ENCODE results near the gene RCC1. TPM values are rescaled to one million over a fixed set of nuclear protein-coding genes. Genes with fewer than 3 reads are reported as not detected.

RCC1 gene
- total and polyA plus RNA-seq, 2 donors (not counting 3 experiments of a cell fraction or from before 2014, with no cell fraction given): 37.1 to 77.7 TPM

GRCh38 chr1:28537457-28538199 is 31.8 kb downstream of the RCC1 start:
- ChIA-PET POLR2A (no interaction called here), CTCF (interaction anchor here (1.5 kb wide), 1 partner anchor 65 kb away, joined by 4 read pairs; no protein-coding TSS in a partner anchor)
- H3K36me3 ChIP-seq (ENCODE audit: control insufficient read depth in 2 of 2, extremely low read depth in 1 of 2, insufficient read depth in 2 of 2, low read length in 2 of 2): peaks cover 15 to 22% of the 10 kb centered on the region in 2 experiments
- dilution Hi-C loops (cut with MboI; ENCODE audit: extremely low pct_ligation_motif_present, low sequenced_read_pairs) (no loop called here), intact Hi-C loops (cut with micrococcal nuclease) (no loop called here)
- no peaks in the 10 kb centered on the region for H4K20me1 ChIP-seq (replicated peaks; ENCODE audit: control insufficient read depth, extremely low read depth, insufficient read depth, low read length)
- H3K79me2 ChIP-seq (ENCODE audit: control insufficient read depth, insufficient read depth, low read length): no peaks in the 10 kb centered on the region
- no peak overlapping the region for H3K9ac ChIP-seq (replicated peaks; ENCODE audit: extremely low read depth, insufficient read depth, low read length)
- no peak overlapping the region for H2AFZ ChIP-seq (ENCODE audit: low read depth, low read length)
- H3K4me2 ChIP-seq (ENCODE audit: insufficient read depth, low read length): no peak overlapping the region
- no peaks in the 10 kb centered on the region for H3K27me3 ChIP-seq (ENCODE audit: control insufficient read depth in 2 of 2, insufficient read depth in 2 of 2, low read length in 2 of 2)
- H3K27ac ChIP-seq (ENCODE audit: insufficient read depth, low read depth, low read length): no peak overlapping the region
- TF ChIP-seq POLR2A (IDR thresholded peaks at IDR 0.05; ENCODE audit: low read depth, low read length): no peak
- TF ChIP-seq GATA2 (IDR thresholded peaks at IDR 0.05; ENCODE audit: insufficient read depth, insufficient read length, low read depth, low read length): no peak
- no peak for TF ChIP-seq CTCF (IDR thresholded peaks at IDR 0.05; ENCODE audit: extremely low read depth in 1 of 2, insufficient read depth in 1 of 2, low read depth in 1 of 2, low read length in 2 of 2)
- no peak for TF ChIP-seq POLR2AphosphoS5 (IDR thresholded peaks at IDR 0.05; ENCODE audit: insufficient read depth, low read depth, low read length)
- TF ChIP-seq JUN (IDR thresholded peaks at IDR 0.05; ENCODE audit: borderline replicate concordance, insufficient read depth, insufficient read length, low read depth): no peak
- no peak for TF ChIP-seq MAX (IDR thresholded peaks at IDR 0.05; ENCODE audit: insufficient read depth, insufficient read length)
- TF ChIP-seq MYC (IDR thresholded peaks at IDR 0.05; ENCODE audit: low read depth, low read length): no peak
- TF ChIP-seq FOS (IDR thresholded peaks at IDR 0.05; ENCODE audit: borderline replicate concordance, insufficient read depth, low read length): no peak
- no peak for TF ChIP-seq EZH2 (IDR thresholded peaks at IDR 0.05; ENCODE audit: borderline replicate concordance, low read depth, low read length, severe bottlenecking)
- DNase-seq (ENCODE audit: low read depth, low spot score) (no peak), FAIRE-seq (no peak)
- no peaks in the 10 kb centered on the region for H3K9me1 ChIP-seq (replicated peaks; ENCODE audit: control insufficient read depth, extremely low read depth, insufficient read depth, low read length)
- BruUV-seq (replicated peaks): no TSS peak
- H3K4me1 ChIP-seq (ENCODE audit: control insufficient read depth, extremely low read depth, insufficient read depth, low read length): no peaks in the 10 kb centered on the region
- no peaks in the 10 kb centered on the region for H3K9me3 ChIP-seq (replicated peaks; ENCODE audit: control insufficient read depth, insufficient read depth, low read length)
- H3K4me3 ChIP-seq (replicated peaks in 1 of 3; ENCODE audit: insufficient read depth in 1 of 3, low read depth in 1 of 3, low read length in 3 of 3): no peak overlapping the region

Data from endothelial cell of umbilical vein (primary cell).